ENCODE measurements around the gene CPEB3. TPM values are rescaled to one million over a fixed set of nuclear protein-coding genes. Genes with fewer than 3 reads are reported as not detected.

Gene CPEB3
- total RNA-seq, 1 experiment from 2014 or later = 0.53 TPM

- Histone ChIP-seq H3K27me3 (no peaks in the 10 kb centered on the region), H3K9me3 (no peaks in the 10 kb centered on the region), H3K4me3 (no peak overlapping the region), H3K36me3 (no peaks in the 10 kb centered on the region)
- no peak for DNase-seq
Measured at GRCh38 chr10:92284112-92284704, 6.7 kb downstream of the CPEB3 start.

- Histone ChIP-seq H3K36me3 (no peaks in the 10 kb centered on the region), H3K27me3 (no peaks in the 10 kb centered on the region), H3K9me3 (no peaks in the 10 kb centered on the region), H3K4me3 (no peak overlapping the region)
- no peak for DNase-seq
Measured at GRCh38 chr10:92278996-92279696, 11.7 kb downstream of the CPEB3 start.

DNA sequence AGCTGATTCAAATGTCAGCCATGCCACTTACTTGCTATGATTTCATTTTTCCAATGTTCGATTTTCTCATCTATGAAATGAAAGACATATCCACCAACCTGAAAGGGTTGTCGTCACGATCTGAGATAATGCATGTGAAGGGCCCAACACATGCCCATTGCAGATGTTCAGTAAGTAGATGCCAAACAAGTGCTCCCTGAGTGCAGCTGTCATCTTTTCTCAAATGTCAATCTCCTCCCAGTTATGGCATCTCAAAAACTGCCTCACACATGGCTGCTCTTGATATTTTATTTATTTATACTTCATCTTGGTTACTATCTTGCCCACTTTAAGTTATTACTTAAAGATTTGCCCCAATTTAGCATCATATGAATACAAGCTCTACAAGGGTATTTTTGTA, 16.8 kb downstream of the CPEB3 start:
- H3K36me3 ChIP-seq = no peaks in the 10 kb centered on the region
- H3K9me3 ChIP-seq = no peaks in the 10 kb centered on the region
- no peak for DNase-seq
- no peaks in the 10 kb centered on the region for H3K27me3 ChIP-seq
- no peak overlapping the region for H3K4me3 ChIP-seq

DNA sequence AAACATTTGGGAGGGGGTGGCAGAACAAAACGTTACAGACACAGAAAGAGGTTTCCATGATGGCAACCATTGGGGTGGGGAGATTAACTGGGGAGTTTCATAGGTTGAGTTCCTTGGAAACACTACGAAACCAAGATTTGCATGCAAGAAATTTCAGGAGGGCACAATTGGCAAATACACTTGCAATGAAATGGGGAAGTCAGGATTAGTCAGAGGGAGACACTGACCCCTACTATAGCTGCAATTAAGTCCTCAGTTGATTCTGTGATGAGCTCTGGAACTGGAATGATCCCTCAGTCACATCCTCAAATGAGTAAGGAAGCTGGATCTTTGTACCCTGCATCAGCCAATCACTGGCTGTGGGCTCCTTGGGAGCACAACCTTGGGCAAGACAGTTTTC, 22.1 kb downstream of the CPEB3 start:
- H3K9me3 ChIP-seq = no peaks in the 10 kb centered on the region
- DNase-seq = no peak

DNA sequence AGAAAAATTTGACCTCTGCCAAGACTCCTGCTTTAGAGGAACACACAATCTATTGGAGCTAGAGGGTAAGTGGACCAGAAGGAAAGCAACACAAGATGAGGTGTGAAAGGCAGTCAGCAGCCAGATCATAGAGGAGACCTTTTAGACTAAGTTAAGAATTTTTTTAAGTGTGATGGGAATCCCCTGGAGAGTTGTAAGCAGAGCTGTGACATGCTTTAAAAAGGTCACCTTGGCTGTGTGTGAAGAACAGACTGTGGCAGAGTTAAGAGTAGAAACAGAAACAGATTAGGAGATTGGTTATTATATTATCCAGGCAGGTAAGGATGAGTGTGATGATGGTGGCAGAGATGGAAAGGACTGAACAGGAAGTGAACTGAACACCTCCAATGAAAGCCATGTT, 23.5 kb downstream of the CPEB3 start:
- no peak for DNase-seq
- H3K9me3 ChIP-seq = no peaks in the 10 kb centered on the region
- H3K36me3 ChIP-seq = no peaks in the 10 kb centered on the region

More for the DNA sequence above, 22.1 kb downstream of the CPEB3 start:
- H3K36me3 ChIP-seq = no peaks in the 10 kb centered on the region
- no peaks in the 10 kb centered on the region for H3K27me3 ChIP-seq
- H3K4me3 ChIP-seq = no peak overlapping the region

DNA sequence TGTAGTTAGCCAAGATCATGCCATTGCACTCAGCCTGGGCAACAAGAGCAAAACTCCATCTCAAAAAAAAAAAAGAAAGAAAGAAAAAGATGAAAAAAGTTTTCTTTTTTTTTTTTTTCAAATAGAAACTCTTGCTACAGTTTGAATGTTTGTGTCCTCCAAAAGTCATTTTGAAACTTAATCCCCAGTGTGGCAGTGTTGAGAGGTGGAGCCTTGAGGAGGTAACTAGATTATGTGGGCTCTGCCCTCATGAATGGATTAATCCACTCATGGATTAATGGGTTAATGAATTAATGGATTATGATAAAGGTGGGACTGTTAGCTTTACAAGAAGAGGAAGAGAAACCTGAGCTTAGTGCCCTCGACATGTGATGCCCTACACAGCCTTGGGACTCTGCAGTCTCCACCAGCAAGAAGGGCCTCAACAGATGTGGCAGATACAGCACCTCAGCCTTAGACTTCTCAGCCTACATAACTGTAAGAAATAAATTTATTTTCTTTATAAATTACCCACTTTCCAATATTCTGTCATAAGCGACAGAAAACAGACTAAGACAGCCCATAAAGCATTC, 25.1 kb downstream of the CPEB3 start:
- H3K36me3 ChIP-seq = no peaks in the 10 kb centered on the region
- no peak for DNase-seq
- H3K27me3 ChIP-seq = no peaks in the 10 kb centered on the region
- H3K9me3 ChIP-seq = no peaks in the 10 kb centered on the region
- no peak overlapping the region for H3K4me3 ChIP-seq

More for the DNA sequence above, 23.5 kb downstream of the CPEB3 start:
- H3K27me3 ChIP-seq = no peaks in the 10 kb centered on the region
- no peak overlapping the region for H3K4me3 ChIP-seq

DNA sequence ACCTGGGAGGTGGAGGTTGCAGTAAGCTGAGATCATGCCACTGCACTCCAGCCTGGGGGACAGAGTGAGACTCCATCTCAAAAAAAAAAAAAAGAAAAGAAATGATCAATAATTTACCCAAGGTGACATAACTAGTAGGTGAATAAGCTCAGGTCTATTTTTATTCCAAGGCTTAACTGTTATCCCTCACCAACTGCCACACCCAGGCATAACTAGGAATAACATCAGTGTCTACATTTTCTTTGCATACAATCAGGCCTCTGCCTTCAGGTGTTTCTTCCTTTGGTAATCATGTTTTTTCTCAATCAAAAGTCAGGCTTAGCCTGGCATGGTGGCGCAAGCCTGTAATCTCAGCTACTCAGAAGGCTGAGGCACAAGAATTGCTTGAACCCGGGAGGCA, 26.6 kb downstream of the CPEB3 start:
- DNase-seq = no peak
- H3K9me3 ChIP-seq = no peaks in the 10 kb centered on the region
- H3K36me3 ChIP-seq = no peaks in the 10 kb centered on the region
- H3K4me3 ChIP-seq = no peak overlapping the region
- no peaks in the 10 kb centered on the region for H3K27me3 ChIP-seq

DNA sequence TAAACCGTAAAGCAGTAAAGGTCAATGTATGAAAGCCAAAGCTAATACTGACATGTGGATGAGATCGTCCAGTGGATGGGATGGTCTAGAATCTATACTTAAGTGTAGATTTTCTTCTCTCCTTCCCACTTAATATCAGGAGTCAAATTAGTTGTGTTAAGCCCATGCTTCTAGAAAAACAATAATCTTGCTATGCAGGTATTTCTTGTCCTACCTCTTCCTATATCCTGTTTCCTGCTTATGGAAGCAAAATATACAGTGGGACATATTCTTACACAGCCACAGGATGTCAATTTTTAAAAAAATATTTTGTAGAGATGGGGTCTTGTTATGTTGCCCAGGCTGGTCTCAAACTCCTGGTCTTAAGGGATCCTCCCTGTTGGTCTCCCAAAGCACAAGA, 27.5 kb downstream of the CPEB3 start:
- H3K9me3 ChIP-seq = no peaks in the 10 kb centered on the region
- H3K36me3 ChIP-seq = no peaks in the 10 kb centered on the region
- H3K4me3 ChIP-seq = no peak overlapping the region
- no peak for DNase-seq
- H3K27me3 ChIP-seq = no peaks in the 10 kb centered on the region

DNA sequence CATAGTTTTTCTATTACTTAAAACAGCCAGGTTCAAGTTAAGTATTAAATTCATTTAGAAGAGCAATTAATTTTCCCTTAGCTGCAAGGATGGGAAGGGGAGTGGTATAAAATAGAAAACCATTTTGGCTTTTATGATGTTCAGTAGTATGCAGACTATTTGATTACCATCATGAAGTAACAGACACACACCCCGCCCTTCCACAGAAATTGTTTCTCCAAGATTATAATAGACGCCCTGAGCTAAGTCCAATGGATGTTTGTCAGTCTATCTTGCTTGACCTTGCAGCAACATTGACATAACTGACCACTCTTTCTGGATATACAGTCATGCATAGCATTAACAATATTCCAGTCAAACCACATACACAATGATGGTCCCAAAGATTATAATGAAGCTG, 42.3 kb downstream of the CPEB3 start:
- DNase-seq = no peak

DNA sequence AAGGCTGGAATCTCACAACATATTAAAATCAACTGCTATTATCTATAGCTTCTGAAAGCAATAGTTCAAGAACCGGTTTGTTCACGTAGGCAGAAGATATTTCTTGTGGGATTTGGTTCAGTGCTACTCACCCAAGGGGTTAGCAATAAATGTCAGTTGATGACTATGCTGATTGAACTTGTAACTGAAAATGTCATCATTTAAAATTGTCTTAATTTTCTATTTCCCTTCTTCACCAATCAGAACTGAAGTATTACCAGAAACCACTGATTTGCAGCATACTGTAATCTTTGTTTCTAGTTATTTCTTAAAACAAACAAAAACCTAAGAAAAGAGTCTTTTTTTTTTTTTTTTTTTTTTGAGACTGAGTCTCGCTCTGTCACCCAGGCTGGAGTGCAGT, 46.1 kb downstream of the CPEB3 start:
- Histone ChIP-seq H3K27me3 (no peaks in the 10 kb centered on the region), H3K4me3 (no peak overlapping the region), H3K9me3 (no peaks in the 10 kb centered on the region), H3K36me3 (no peaks in the 10 kb centered on the region)
- DNase-seq = no peak

More for the DNA sequence above, 42.3 kb downstream of the CPEB3 start:
- Histone ChIP-seq H3K4me3 (no peak overlapping the region), H3K9me3 (no peaks in the 10 kb centered on the region), H3K36me3 (no peaks in the 10 kb centered on the region), H3K27me3 (no peaks in the 10 kb centered on the region)

GRCh38 chr10:92242910-92243671, 47.8 kb downstream of the CPEB3 start:
- Histone ChIP-seq H3K27me3 (no peaks in the 10 kb centered on the region), H3K9me3 (no peaks in the 10 kb centered on the region), H3K36me3 (no peaks in the 10 kb centered on the region), H3K4me3 (no peak overlapping the region; the same call in 1 of the 2 replicates)
- peak; percentile 1 for DNase-seq

DNA sequence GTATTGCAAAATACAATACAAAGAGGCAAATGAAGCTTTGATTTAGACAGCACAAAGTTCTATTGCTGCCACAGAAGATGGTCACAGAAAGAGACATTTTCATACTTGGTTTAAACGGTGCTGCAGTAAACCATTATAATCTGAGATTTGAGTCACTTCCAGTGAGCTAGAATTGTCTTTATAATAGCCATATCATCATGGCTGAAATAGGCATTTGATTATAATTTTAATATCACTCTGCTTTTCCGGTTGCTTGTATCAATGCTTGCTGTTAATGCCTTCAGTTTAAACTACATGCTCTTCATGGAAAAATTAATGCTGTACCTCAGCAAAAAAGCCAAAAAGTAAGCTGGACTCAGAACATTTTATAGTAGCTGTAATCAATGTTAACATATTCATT, 48.5 kb downstream of the CPEB3 start:
- DNase-seq = no peak
- Histone ChIP-seq H3K27me3 (no peaks in the 10 kb centered on the region), H3K36me3 (no peaks in the 10 kb centered on the region), H3K9me3 (no peaks in the 10 kb centered on the region), H3K4me3 (no peak overlapping the region)

- H3K9me3 ChIP-seq = no peaks in the 10 kb centered on the region
- H3K4me3 ChIP-seq = peak overlapping the region; percentile 62; the same call in 1 of the 2 replicates
- H3K36me3 ChIP-seq = no peaks in the 10 kb centered on the region
- no peak for DNase-seq
- no peaks in the 10 kb centered on the region for H3K27me3 ChIP-seq
Measured at GRCh38 chr10:92241501-92241900, 49.4 kb downstream of the CPEB3 start.

DNA sequence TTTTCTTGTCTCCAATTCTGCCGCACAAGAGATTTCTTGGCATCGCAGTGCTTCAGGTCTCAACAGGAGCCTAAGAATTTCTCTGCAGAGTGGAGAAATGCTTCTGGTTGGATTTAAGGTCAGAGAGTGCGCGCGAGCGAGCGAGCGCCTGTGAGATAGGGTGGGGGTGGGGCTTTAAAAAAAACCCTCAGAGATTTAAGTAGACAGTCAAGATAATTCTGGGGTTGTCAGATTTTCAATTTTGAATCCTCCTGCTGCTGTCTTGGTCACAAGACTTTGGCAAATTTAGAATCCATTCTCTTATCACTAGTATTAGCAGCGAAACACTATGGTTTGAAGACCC, 49.7 kb downstream of the CPEB3 start:
- H3K4me3 ChIP-seq = peak overlapping the region; percentile 62
- DNase-seq = peak; percentile 3
- H3K27me3 ChIP-seq = no peaks in the 10 kb centered on the region
- H3K36me3 ChIP-seq = no peaks in the 10 kb centered on the region
- no peaks in the 10 kb centered on the region for H3K9me3 ChIP-seq

- Histone ChIP-seq H3K4me3 (peak overlapping the region; percentile 62), H3K27me3 (no peaks in the 10 kb centered on the region), H3K36me3 (no peaks in the 10 kb centered on the region), H3K9me3 (no peaks in the 10 kb centered on the region)
- DNase-seq = peak; percentile 18
Measured at GRCh38 chr10:92240289-92241157, 50.4 kb downstream of the CPEB3 start.

DNA sequence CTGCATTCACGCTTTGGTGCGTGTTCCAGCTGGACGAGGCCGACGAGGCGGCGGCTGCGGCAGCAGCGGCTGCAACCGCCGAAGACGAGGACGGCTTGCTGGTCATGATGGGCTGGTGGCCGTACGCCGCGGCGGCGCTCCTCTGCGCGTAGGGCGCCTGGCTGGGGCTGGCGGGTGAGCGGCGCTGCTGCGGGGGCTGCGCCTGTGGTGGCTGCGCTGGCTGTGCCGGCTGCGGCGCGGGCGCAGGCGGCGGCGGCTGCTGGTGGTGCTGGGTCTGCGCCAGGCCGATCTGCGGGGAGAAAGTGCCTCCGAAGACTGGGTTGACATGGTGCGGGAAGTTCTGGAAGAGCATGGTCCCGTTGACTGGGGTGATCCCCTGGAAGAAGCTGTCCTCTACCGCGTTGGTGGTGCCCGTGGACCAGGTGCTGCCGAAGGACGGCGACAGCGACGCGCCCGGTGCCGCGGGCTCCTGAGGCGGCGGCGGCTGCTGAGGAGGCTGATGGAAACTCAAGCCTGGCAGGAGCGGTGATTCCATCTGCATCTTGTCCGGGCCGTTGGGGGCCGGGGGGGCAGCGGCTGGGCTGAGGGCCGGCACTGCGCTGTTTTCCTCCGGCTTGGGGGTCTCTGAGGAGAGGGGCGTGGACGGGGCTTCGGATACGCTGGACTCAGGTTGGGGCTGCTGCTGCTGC, 51.1 kb downstream of the CPEB3 start:
- H3K4me3 ChIP-seq = peak overlapping the region; percentile 62
- DNase-seq = peak; percentile 34
- no peaks in the 10 kb centered on the region for H3K9me3 ChIP-seq
- no peaks in the 10 kb centered on the region for H3K27me3 ChIP-seq
- H3K36me3 ChIP-seq = no peaks in the 10 kb centered on the region
